ENCODE data around the gene SNX9. TPM values are rescaled to one million over a fixed set of nuclear protein-coding genes. Genes with fewer than 3 reads are reported as not detected.

Gene SNX9
- 51.1 and 56.9 TPM in 2 replicates for total RNA-seq

DNA sequence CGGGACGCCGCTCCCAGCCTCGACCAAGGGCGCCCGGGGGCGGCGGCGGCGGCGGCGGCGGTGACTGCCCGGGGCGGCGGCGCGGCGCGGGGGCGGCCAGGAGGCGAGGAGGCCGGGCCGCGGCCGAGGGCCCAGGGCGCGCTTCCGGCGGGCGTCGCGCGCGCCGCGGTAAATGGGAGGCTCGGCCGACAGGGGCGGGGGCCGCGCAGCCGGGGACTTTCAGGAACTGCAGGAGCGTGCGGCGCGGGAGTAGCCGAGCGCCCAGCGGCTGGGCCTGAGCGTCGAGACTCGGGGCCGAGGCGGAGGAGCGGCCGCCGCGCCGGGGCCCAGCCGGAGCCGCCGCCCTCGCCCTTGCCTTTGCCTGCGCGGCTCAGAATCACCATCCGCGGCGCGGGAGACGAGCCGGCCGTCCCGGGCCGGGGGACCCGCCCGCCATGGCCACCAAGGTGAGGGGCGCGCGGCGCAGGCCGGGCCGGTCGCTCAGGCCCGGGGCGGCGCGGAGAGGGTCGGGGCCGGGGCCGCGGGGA lies at the start of gene SNX9:
TSS of gene SNX9 (plus strand) at position 246 of the 527 bp plus-strand sequence. CDS start at position 435, 189 bp downstream.

DNA sequence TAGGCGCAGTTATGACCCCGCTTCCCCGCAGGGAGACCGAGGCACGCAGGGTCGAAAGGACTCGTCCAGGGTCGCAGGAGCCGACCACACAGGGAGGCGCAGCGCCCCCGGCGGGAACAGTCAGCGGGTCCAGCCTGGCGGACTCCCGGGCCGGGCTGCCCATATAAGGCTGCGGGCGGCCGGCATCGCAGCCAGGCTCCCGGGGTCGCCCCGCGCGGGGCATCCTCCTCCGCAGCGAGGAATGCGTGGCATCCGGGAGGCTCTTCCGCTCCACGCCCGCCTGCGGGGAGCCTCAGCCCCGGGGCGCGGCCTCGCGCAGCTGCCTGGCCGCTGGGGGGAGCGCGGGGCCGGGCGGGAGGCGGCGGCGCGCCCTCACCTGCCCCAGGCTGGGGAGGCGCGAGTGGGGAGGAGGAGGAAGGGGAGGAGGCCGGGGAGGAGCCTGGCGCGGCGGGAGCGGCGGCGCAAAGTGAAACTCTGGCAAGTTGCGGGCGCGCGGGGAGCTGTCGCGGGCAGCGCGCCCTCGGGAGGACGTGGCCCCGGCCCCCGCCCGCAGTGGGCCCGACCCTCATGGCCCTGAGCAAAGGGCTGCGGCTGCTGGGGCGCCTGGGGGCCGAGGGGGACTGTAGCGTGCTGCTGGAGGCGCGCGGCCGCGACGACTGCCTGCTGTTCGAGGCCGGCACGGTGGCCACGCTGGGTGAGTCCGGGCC lies 158.5 kb downstream of the SNX9 start, which contains the start of gene SYNJ2:
TSS of gene SYNJ2 (plus strand) at position 469 of the 707 bp plus-strand sequence. CDS start at position 568, 99 bp downstream.

Other genes starting within 250 kb of the SNX9 start
- 17.0 and 18.0 TPM in 2 replicates for gene SYNJ2, start 158.6 kb downstream of the SNX9 start, total RNA-seq

All from dermis lymphatic vessel endothelial cell (primary cell).